ENCODE results near the gene FAM193B.
A peak's percentile ranks its signal among the peaks of the same experiment; 100 is the strongest.

Gene FAM193B

GRCh38 chr5:177500685-177501522, 53.5 kb downstream of the FAM193B start:
- no peak for TF ChIP-seq GATA1 (IDR thresholded peaks at IDR 0.05; ENCODE audit: low read depth, low read length)
- peak; percentile 34 for TF ChIP-seq POLR2A (IDR thresholded peaks at IDR 0.05; ENCODE audit: low read length)
- DNase-seq, result peak; percentile 79 to 91

GRCh38 chr5:177499842-177500241, 54.5 kb downstream of the FAM193B start:
- no peak for TF ChIP-seq POLR2A (IDR thresholded peaks at IDR 0.05; ENCODE audit: low read length)
- TF ChIP-seq GATA1 (IDR thresholded peaks at IDR 0.05; ENCODE audit: low read depth, low read length), result no peak
- DNase-seq, result no peak

GRCh38 chr5:177498013-177498787, 56.2 kb downstream of the FAM193B start:
- no peak for TF ChIP-seq POLR2A (IDR thresholded peaks at IDR 0.05; ENCODE audit: low read length)
- TF ChIP-seq GATA1 (IDR thresholded peaks at IDR 0.05; ENCODE audit: low read depth, low read length), result no peak
- peak; percentile 82 to 89 for DNase-seq

- TF ChIP-seq GATA1 (IDR thresholded peaks at IDR 0.05; ENCODE audit: low read depth, low read length) (no peak), POLR2A (IDR thresholded peaks at IDR 0.05; ENCODE audit: low read length) (peak; percentile 82)
- DNase-seq, result peak; percentile 96 to 98
These were observed 56.9 kb downstream of the FAM193B start, which contains the start of gene PDLIM7 for GRCh38 chr5:177497292-177498012. Gene PDLIM7, minus strand, starts transcription at chr5:177497604. Its CDS starts 1,092 bp downstream, at chr5:177496512.

GRCh38 chr5:177496727-177497291, 57.6 kb downstream of the FAM193B start:
- peak; percentile 66 to 67 for DNase-seq
- TF ChIP-seq GATA1 (IDR thresholded peaks at IDR 0.05; ENCODE audit: low read depth, low read length) (no peak), POLR2A (IDR thresholded peaks at IDR 0.05; ENCODE audit: low read length) (no peak)

GRCh38 chr5:177496070-177496726, 58.2 kb downstream of the FAM193B start:
- no peak for TF ChIP-seq POLR2A (IDR thresholded peaks at IDR 0.05; ENCODE audit: low read length)
- no peak for TF ChIP-seq GATA1 (IDR thresholded peaks at IDR 0.05; ENCODE audit: low read depth, low read length)
- peak; percentile 45 to 53 for DNase-seq

GRCh38 chr5:177495243-177496060, 58.9 kb downstream of the FAM193B start:
- DNase-seq, result peak; percentile 67 to 70
- no peak for TF ChIP-seq POLR2A (IDR thresholded peaks at IDR 0.05; ENCODE audit: low read length)
- no peak for TF ChIP-seq GATA1 (IDR thresholded peaks at IDR 0.05; ENCODE audit: low read depth, low read length)

- peak; percentile 36 to 74 for DNase-seq
- TF ChIP-seq POLR2A (IDR thresholded peaks at IDR 0.05; ENCODE audit: low read length), result no peak
These were observed 59.8 kb downstream of the FAM193B start for GRCh38 chr5:177494346-177495195.

GRCh38 chr5:177493795-177494345, 60.5 kb downstream of the FAM193B start:
- TF ChIP-seq GATA1 (IDR thresholded peaks at IDR 0.05; ENCODE audit: low read depth, low read length) (no peak), POLR2A (IDR thresholded peaks at IDR 0.05; ENCODE audit: low read length) (no peak)
- DNase-seq, result no peak

- TF ChIP-seq GATA1 (IDR thresholded peaks at IDR 0.05; ENCODE audit: low read depth, low read length) (no peak), POLR2A (IDR thresholded peaks at IDR 0.05; ENCODE audit: low read length) (no peak)
These were observed 61.5 kb downstream of the FAM193B start for GRCh38 chr5:177492841-177493240.

More at GRCh38 chr5:177492841-177493240, 61.5 kb downstream of the FAM193B start:
- DNase-seq, result no peak

All from erythroblast (primary cell).